Stimulated activated CD4-positive, alpha-beta T cell treated with anti-CD3 and anti-CD28 coated beads, Interleukin-4, amount 100 ng/mL, for 48 hours (primary cell): ENCODE results near the gene PARS2.
A peak's percentile ranks its signal among the peaks of the same experiment; 100 is the strongest.

Experiments
- DNase-seq, 2 donors: peaks; one replicate each; pipeline ENCODE4 v3.0.0-alpha.2; 2020; ENCODE audit warnings: low read depth in 2 of 2

PARS2 gene

DNA sequence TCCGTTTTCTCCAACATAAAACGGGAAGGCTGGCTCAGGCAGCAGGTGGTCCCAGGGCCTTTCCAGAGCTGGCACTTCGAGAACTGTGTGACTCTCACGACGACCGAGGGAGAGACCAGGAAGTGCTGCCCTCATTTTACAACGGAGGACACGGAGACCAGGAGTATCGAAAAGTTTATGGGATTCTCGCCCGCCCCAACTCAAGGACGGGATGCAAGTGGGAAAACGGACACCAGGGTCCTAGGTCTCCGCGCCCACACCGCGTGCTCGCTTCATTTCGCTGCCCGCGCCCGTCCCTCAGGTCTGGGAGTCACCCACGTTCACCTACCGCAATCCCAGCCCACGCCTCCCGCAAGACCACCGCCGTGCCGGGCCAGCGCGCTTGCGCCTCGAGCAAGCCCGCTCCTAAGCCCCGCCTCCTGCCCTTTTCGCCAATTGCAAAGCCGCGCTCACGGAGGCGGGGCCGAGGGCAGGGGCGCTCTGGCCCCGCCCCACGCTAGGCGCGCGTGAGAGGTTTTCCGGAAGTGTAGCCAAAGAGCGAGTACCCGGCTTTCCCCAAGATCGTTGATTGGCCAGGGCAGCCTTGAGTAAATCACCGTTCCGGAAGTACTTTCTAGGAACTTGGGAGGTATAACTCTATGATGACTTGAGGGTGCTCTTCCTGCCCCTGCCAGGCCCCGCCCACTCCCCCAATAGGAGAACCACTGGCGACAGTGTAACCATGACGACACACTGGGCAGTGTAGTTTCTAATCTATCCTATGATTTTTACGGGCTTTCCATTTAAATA is at the start of gene PARS2:
TSS of gene PARS2 (minus strand) at position 391 of the 789 bp plus-strand sequence. CDS start 5,362 bp downstream, outside the sequence.
- peak; percentile 92 to 97 for DNase-seq

DNA sequence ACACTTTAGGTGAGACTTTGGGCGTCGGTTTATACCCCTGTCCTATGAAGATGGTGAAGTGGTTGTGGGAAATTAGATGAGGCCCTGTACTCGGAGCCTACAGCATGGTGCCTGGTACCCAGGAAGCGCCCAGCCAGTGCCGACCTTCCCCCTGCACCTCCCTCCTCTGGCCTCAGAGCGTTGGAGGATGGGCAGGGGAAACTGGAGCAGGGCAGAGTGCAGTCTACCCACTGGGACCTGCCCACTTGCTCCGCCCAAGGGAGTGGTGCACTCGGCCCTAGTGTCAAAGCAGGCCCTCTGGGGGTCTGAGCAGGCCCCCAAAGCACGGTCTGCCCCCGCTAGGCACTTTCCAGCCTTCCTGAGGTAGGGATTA is 49.8 kb upstream of the PARS2 start:
- no peak for DNase-seq

DNA sequence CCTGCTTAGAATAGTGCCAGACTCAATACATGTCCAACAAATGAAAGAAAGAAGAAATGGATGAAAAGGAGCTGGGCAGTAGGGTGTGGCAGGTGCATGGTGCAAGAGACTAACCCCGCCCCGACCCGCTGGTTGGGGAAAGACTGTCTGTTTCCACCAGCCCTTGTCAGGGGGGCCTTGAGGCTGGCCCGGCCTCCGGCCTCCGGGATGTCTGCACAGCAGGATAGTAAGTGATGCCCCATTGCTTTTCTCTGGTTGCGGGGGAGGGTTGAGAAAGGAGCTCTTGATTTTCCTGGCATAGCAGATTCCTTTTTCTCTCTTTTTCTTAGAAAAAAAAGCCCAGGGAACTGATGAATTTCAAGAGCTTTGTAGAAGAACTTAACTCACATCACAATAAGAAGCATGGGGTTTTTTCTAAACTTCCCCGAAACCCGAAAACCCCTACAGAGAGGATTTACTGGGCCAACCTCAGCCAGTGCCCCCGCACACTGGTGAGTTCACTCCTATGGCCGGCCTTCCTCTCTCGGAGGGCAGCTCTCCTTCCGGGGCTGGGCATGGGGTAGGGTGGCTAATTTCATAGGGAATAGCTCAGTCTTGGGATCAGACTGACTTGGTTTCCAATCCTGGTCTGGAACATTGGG is 49.3 kb upstream of the PARS2 start:
- DNase-seq, result no peak

DNA sequence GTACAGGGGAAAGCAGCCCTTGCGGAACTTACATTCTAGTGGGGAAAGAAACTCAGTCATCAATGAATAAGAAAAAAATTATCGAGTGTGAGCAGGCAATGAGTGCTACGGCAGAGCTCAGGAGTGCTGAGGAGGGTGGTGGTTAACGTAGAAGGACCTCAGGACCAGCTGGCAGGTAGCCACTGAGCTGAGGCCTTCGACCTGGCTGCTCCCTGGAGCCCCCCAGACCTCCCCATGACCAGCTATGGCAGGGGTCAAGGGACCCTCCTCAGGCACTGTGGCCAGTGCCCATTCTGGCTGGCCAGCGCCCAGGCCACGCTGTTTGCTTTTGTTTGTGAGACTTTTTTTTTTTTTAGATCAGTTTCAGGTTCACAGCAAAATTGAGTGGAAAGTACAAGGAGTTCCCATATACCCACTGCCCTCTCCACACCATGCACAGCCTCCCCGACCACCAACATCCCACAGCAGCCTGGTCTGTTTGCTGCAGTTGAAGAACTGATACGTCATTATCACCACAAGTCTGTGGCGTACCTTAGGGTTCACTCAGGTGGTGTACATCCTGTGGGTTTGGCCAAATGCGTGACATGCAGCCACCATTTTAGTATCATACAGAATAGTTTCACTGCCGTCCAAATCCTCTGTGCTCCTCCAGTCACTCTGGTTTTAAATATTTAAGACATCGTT is 48.6 kb upstream of the PARS2 start:
- DNase-seq, result no peak

DNA sequence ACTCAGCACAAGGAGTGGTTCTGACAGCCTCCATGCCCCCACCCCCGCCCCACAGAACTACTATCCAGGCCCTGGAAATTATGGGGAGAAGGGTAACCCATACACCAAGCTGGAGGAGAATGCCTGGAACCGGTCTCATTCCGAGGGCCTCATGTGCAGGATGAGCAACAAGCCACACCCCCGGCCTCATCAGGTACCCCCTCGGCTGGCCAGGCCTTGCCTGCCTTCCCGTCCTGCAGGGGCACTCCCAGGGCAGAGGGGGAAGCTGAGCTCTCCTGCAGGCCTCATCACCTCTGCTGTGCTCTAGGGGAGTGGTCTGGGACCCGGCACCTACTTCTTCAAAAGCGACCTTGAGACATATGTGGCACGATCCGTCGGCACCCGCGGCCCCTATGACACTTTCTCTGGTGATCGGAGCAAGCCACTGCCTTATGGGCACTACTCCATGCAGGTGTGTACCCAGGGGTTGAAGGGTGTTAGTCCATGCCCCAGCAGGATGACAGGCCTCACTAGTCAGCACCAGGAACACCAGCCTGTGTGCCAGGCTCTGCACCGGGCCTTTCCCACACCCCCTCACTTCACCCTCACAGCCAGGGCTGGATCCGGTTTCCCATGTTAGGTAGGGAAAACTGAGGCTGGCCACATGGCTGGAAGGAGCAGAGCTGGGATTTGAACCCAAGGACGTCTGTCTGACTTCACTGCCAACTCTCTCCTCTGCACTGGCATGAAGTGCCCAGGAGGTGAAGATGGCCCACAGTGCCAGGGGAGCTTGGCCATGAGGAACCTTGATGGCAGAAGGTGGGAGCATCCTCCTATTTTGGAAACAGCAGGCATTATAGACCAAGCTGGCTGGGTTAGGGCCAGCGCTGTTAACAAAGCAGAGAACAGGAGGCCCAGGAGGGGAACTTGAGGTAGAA is 47.7 kb upstream of the PARS2 start:
- no peak for DNase-seq

DNA sequence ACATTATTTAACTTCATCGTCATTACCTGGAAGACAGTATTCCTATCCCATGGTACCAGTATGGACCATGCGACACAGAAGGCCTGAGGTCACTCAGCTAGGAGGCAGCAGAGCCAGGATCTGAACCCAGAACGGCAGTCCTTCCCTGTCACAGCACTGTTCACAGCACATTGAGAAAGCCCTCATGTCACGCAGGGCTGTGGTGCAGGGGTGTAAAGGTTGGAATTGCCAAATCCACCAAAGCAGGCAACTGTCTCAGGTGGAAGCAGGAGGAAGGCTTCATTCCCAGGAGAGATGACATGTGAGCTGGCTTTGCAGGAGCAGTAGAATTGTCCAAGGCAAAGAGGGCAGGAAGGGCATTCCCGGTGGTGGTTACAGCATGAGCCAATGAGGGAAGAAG is 46.7 kb upstream of the PARS2 start:
- DNase-seq, result no peak

DNA sequence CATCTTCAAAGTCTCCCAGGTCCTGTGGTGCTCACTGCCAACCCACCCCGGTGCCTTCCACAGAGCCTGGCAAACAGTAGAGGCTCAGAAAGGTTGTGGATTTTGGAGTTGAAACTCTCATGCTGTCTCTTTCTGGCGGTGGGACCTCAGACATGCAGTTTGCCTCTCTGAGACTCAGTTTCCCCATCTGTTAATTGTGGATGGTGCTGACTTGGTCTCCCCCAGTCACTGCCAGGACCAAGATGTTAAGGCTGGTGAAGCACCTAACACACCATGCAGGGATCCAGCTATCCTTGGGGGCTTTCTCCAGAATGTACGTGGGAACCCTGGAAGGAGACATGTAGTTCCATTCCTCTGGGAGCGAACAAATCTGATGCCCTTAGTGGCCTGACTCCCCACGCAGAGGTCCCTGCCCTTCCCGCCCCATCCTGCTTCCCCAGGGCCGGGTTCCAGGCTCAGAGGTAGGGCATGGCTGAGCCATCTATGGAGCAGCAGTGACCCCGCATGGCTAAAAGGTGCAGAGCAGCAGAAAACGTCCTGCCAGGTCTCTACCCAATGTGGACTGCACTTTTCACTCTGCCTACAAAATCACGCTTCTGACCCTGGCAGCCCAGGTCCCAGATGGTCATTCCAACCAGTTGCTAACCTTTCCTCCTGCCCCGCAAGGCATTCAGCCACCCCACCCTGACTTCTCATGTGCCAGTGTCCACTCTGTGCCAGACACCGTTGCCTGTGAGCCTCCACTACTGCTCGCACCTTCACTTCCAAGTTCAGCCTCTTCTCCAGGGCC is 46.0 kb upstream of the PARS2 start:
- DNase-seq, result peak; percentile 59 to 69

DNA sequence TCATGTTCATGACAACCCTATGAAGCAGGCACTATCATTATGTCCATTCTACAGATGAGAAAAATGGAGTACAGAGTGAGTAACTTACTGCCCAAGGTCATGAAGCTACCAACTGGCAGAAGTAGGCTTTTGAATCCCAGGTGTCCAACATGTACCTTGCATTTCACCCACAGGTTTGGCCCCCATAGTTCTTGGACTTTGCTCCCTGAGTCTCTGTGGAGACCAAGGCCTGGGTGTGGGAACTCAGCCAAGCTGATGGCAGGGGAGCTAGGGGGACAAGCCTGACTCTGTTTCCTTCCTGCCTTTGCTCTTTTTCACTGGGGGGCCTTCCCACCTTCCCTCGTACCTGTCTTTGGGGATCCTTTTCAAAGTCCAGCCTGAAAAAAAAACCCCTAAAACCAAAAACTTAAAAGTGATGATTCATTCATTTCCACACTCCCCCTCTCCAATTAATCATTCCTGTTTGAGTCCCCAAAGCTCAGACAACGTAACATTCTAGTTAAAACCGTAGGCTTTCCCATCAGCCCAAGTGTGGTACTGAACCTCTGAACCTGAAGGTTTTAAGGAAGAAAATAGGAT is 45.3 kb upstream of the PARS2 start:
- no peak for DNase-seq

DNA sequence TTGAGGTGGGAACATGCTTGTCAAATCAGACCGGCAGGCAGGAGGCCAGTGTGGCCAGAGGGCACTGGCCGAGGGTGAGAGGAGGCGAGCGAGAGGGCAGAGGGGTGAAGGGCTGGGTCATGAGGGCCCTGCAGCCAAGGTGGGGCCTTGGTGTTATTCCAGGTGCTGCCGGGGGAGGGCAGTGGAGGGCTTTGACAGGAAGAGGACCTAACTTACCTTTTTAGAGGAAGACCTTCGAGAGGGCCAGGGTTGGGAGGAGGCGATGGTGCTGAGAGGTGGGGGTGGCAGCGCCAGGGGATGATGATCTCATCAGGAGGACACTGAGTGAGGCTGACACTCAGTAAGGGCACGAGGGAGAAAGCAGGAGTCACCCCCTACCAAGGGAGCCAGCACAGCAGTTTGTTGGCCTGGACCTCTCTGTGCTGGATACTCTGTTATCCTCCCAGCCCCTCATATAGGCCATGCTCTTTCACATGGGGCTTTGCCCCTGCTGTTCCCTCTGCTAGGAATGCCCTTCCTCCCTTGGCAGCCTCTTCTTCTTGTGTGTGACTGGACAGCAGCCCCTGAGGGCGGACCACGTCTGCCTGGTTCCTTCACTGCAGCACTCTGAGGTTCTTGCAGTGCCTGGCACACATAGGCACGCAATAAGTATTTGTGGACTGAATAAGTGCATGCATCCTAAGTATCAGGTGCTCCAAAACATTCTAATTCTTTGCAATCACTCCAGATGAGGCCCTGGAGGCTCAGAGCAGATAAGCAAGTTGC is 44.3 kb upstream of the PARS2 start:
- DNase-seq, result no peak

DNA sequence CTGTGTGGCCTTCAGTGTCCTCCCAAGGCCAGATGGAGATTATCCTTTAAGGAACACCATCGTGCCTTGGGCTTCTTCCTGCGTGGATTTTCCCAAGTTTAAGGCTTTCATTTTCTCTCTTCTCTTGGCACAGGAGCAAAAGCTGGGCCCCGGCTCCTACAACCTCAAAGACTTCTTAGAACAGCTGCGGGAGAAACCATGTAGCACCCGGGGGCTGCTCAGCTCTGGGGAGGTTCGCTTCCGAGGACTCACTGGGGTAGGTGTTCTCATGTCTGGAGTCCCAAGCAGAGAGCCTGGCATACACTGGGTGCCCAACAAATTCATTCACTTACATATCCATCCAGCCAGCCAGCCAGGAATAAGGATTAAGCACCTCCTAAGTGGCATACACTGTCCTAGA is 43.4 kb upstream of the PARS2 start:
- no peak for DNase-seq

DNA sequence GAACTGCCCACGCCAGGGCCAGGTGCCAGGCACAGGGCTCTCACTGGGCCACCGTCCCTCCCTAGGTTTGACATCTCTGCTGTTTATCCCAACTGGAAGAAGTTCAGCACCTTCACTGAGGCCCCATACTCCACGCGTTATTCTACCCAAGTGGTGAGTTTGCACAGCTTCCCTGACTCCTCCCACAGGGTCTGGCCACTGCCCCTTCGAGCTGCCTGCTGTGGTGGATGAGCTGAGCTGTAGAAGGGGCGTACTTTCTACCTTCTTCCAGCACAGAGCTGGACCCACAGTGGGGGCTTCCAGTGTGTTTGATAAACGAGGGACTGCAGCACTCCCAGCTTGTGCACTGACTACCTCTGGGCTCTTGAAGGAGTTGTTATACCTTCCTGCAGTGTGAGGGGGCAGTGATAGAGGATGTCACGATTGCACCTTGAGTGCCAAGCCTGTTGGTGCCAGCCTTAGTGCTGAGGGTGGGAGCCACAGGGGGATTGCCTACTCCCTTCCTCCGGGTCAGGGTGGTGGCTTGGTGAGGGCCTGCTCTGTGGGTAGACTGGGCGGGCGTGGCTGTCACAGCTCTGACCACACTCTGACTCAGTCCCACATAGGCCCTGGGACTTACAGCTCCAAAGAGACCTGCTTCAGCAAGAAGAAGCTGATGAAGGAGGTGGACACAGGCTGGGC is 42.7 kb upstream of the PARS2 start:
- DNase-seq, result no peak

DNA sequence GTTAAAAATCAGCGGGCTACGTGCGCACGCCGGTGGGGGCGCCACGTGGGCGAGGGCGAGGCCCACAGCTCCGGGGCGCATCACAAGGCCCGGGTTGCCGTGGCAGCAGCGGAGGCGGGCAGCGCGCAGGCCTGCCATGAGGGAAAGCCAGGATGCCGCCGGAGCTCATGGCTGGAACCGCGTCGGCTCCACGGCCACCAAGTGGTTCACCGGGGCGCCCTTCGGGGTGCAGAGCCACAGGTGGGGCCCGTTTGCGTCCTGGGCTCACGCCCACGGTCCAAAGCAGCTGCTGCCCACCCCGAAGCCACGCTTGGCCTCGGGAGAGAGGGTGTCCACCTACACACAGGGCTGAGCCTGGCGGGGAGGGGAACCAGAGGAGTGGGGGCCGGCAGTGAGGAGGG is 41.7 kb upstream of the PARS2 start:
- DNase-seq, result no peak

DNA sequence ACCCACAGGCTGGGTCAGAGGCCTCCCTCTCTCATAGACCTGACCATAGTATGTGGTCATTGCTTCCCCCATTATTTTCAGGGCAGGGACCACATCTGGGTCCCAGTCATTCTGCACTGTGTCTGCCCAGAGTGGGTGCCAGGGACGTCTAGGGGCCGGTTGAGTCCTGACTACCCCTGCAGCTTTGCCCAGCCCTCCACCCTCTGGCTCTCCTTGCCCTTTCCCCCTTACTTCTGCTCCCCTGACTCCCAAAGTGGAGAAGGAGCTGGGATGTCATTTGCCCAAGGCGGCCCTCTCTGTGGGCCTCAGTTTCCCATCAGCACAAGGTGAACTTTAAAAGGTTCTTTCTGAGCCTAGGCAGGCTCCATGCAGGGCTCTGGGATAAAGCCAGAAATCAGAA is 41.1 kb upstream of the PARS2 start:
- DNase-seq, result no peak

DNA sequence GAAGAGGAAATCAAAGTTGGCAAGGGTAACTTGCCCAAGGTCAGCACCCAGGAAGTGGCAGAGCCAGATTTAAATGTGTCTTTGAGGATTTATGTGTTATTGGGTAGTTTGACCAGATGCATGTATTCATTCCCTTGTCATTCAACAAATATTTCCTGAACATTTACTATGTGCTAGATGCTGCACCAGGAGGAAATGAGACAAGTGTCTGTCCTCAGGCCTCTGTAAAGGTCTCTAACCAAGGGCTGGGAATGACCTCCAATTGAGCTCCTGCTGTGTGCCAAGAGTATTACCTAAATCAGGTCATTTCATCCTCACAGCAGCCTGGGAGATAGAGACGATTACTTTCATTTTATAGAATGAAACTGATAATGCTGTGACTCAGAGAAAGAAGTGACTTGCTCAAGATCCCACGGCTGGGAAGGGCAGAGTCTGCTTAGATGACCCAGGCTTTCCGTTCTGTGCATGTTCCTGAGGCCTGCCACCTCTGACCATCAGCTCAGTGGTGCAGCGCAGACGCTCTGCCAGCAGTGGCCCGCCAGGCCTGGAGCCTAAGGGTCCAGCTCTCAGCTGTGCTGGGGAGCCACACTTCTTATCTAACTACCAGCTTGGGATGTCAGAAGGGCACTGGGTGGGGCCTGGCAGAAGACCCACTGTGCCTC is 40.3 kb upstream of the PARS2 start:
- DNase-seq, result peak in 1 of 2 donors; percentile 32

DNA sequence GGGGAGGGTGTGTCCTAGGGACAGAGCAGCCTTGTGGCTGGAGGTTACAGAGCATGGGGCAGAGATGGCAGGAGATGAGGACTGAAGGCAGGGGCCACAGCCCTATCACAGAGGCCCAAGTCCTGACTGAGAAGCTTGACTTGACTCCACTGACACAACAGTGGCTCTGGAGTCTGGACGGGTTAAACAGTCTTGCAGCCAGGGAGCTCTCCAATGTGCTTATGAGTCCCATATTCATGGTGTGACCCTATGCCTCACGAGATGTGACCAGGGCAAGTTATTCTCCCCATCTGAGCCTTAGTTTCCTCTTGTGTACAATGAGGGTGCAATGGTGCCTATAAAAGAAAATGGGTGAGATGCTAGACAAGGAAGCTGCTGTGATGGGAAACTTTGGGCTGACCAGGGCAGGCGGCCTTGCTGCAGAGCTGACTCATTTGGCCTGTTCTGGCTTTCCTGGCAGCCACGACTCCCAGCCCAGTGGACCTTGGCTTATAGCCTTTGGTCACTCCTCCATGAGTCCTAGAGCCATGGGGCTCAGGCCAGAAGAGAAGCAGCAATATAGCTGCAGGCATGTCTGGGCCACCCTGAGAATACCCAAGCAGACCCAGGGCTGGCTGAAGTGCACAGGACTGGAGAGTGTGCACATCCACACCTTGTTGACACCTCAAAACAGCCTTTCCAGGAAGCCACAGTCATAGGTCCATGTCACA is 39.6 kb upstream of the PARS2 start:
- no peak for DNase-seq

DNA sequence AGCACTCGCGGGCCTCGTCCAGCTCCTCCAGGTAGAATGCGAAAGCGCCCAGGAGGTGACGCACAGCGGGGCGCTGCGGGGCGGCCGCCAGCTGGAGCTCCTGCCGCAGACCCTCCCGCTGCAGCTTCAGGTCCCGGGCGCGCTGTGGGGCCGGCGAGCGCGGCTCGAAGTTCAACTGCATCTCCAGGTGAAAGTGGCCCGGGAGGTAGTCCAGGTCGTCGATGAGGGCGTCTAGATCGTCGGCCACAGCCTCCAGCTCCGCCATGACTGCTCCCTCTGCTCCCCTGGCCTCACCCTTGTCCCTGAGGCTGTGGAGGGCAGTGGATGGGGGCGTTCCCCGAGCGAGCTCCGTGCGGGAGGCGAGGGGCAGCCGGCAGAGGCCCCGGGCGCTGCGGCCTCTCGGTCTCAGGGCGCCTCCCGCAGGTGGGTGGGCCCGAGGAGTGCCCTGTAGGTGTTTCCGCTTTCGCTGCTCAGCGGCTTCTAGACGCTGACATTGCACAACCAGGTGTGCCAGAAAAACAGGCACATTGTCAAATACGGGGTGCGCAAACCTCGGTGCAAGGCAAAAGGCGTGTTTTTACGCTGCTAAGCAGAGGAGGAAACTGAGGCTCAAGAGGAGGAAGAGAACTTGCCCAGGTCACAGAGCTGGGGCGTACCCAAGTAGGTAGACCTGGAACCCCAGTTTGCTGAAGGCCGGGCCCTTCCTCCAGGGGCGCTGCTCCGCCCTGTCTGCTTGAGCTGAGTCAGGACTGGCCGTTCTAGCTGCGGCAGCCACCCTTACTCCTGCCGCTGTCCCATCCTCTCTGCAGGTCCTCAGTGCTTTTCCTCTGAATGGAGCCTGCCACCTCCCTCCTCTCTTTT is 36.8 kb upstream of the PARS2 start, which contains the start of gene TTC22:
TSS of gene TTC22 (minus strand) at position 425 of the 861 bp plus-strand sequence. CDS start at position 265, 160 bp downstream.
- peak; percentile 58 to 61 for DNase-seq
